ENCODE results near the gene SLC25A17. TPM values are rescaled to one million over a fixed set of nuclear protein-coding genes. Genes with fewer than 3 reads are reported as not detected.

SLC25A17 gene
- total and polyA plus RNA-seq, 2 donors from 2014 or later = 15.3 to 23.8 TPM

DNA sequence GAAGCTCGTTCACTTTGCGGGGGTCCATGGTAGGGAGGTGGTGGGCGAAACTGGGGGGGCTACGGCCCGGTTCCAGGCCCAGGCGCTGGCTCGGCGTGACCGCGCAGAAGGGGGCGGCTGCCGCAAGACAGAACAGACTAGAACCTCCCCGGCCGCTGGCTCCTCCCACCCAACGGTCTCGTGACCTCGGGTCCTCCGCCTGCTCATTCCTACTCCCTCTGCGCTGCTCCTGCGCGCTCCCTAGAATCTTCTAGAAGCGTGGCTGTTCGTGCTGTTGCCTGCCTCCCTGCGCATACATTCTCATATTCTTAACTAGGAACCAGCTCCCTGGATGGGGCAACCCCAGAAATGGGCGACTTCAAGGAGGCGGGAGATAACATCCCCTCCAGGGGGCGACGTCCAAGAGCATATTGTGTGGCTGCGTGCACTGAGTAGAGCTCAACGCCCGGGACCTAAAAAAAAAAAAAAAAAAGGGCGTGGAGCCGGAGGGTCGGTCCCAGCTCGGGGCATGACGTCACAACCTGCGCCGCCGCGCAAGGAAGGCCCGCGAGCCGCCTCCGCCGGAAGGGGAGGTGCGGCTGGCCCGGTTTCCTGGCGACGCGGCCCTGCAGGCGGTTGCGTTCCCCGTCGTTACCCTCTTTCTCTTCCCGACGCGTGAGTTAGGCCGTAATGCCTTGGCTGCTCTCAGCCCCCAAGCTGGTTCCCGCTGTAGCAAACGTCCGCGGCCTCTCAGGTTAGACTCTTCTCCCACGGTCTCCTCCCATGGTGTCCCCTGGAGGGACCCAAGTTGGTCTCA, 37.6 kb upstream of the SLC25A17 start, which contains the start of the genes ST13 and XPNPEP3:
ST13 (minus strand) TSS at position 127 of the 796 bp plus-strand sequence; CDS start at position 28, 99 bp downstream.
XPNPEP3 (plus strand) TSS at position 636 of the 796 bp plus-strand sequence; CDS start at position 670, 34 bp downstream.
- H3K4me1 ChIP-seq (ENCODE audit: control insufficient read depth in 2 of 3, insufficient read depth in 2 of 3, low read depth in 1 of 3, low read length in 3 of 3) = peaks cover 8 to 22% (median 10%) of the 10 kb centered on the region in 3 donors
- peak within 1 kb of the TSS; percentile 93 to 99 (median 99) for H3K9ac ChIP-seq (ENCODE audit: low read length in 3 of 3)
- H3K4me3 ChIP-seq (ENCODE audit: low read length in 3 of 3) = peak within 1 kb of the TSS; percentile 96 to 98 (median 96)
- intact Hi-C loops (cut with DNase I) = no loop called here
- DNase-seq (peak; percentile 98 to 99 (median 99)), FAIRE-seq (no peak)
- TF ChIP-seq, protein P1, sequence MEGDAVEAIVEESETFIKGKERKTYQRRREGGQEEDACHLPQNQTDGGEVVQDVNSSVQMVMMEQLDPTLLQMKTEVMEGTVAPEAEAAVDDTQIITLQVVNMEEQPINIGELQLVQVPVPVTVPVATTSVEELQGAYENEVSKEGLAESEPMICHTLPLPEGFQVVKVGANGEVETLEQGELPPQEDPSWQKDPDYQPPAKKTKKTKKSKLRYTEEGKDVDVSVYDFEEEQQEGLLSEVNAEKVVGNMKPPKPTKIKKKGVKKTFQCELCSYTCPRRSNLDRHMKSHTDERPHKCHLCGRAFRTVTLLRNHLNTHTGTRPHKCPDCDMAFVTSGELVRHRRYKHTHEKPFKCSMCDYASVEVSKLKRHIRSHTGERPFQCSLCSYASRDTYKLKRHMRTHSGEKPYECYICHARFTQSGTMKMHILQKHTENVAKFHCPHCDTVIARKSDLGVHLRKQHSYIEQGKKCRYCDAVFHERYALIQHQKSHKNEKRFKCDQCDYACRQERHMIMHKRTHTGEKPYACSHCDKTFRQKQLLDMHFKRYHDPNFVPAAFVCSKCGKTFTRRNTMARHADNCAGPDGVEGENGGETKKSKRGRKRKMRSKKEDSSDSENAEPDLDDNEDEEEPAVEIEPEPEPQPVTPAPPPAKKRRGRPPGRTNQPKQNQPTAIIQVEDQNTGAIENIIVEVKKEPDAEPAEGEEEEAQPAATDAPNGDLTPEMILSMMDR (IDR thresholded peaks at IDR 0.05; ENCODE audit: borderline replicate concordance, extremely low read depth, insufficient read depth) = no peak
- H3K9me3 ChIP-seq (ENCODE audit: control insufficient read depth in 2 of 3, insufficient read depth in 1 of 3, low read length in 3 of 3) = no peaks in the 10 kb centered on the region
- peaks cover 0 to 3% (median 0%) of the 10 kb centered on the region in 3 donors for H3K36me3 ChIP-seq (ENCODE audit: control insufficient read depth in 2 of 3, insufficient read depth in 3 of 3, low read length in 3 of 3)
- no peaks in the 10 kb centered on the region for H3K27me3 ChIP-seq (ENCODE audit: control insufficient read depth, insufficient read depth, low read length)
- H3K27ac ChIP-seq (ENCODE audit: low read depth in 2 of 2, low read length in 2 of 2) = peak within 1 kb of the TSS; percentile 98 to 100

DNA sequence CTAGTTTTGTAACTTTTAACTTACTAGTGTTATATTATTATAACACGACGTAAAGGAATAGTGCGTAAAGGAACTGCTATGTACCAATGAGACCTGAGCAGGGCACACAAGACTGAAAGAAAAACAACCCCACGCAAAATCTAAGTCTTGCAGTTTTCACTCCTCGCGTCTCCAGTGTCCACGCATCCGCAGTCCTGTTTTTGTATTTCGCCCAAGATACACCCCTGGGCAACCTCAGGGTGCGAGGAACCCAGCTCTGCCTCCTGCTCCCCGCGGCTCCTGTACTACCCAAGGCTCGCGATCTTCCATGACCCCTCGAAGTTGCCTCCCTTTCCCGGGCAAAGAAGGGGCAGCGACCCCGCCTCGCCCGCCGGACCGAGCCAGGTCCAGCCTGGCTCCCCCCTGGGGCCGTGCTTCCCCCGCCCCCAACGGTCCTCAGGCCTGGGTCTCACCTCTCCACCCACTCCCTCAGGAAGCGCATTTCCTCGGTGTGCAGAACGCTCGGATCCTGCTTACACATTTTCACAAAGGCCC, 36.9 kb upstream of the SLC25A17 start:
- Histone ChIP-seq H3K27me3 (ENCODE audit: control insufficient read depth, insufficient read depth, low read length) (no peaks in the 10 kb centered on the region), H3K4me3 (ENCODE audit: low read length in 3 of 3) (peak overlapping the region; percentile 75 to 98 (median 96)), H3K4me1 (ENCODE audit: control insufficient read depth in 2 of 3, insufficient read depth in 2 of 3, low read depth in 1 of 3, low read length in 3 of 3) (peaks cover 8 to 22% (median 10%) of the 10 kb centered on the region in 3 donors), H3K9me3 (ENCODE audit: control insufficient read depth in 2 of 3, insufficient read depth in 1 of 3, low read length in 3 of 3) (no peaks in the 10 kb centered on the region), H3K36me3 (ENCODE audit: control insufficient read depth in 2 of 3, insufficient read depth in 3 of 3, low read length in 3 of 3) (no peaks in the 10 kb centered on the region), H3K27ac (ENCODE audit: low read depth in 2 of 2, low read length in 2 of 2) (peak overlapping the region; percentile 98 to 100), H3K9ac (ENCODE audit: low read length in 3 of 3) (peak overlapping the region; percentile 72 to 99 (median 99))
- DNase-seq (peak; percentile 37 to 80 (median 51)), FAIRE-seq (no peak)
- TF ChIP-seq, protein P1 (IDR thresholded peaks at IDR 0.05; ENCODE audit: borderline replicate concordance, extremely low read depth, insufficient read depth) = no peak
- intact Hi-C loops (cut with DNase I) = no loop called here

DNA sequence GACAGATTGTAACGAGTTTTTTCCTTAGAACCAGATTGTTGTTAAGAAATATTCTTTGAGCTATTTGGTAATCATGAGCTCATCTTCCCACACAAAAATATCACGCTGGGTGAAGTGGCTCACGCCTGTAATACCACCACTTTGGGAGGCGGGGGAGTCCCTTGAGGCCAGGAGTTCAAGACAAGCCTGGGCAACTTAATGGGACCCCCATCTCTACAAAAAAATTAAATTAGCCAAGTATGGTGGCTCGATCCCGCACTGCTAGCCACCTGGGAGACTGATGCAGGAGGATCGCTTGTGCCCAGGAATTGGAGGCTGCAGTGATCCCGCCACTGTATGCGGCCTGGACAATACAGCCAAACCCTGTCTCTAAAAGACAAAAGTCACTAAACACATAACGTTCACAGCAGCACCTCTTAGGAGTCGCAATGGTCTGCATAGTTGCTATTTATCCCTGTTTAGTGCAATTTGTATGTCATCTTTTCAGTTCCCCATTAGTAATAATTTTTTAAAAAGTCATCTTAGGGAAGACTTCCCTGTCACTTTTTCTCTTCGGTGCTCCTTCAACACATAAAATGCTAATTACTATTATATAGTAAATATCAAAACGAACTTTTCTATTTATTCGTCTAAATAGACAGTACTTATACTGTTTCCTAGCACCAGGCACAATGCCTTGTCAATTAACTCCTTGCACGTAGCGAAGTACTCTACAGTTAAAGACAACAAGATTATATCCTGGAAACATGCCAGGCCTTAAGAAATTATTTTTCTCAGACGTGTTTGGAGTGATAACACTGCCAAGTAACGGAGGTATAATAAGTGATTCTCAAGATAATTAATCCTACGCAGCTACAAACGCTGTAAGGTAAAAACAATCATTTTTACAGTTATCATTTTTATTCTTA, 36.2 kb upstream of the SLC25A17 start:
- no peaks in the 10 kb centered on the region for H3K27me3 ChIP-seq (ENCODE audit: control insufficient read depth, insufficient read depth, low read length)
- DNase-seq = peak in 2 of 5 donors; percentile 19 to 20
- H3K4me3 ChIP-seq (ENCODE audit: low read length in 3 of 3) = peak overlapping the region; percentile 75 to 98 (median 96)
- peak overlapping the region; percentile 72 to 99 (median 99) for H3K9ac ChIP-seq (ENCODE audit: low read length in 3 of 3)
- no peak for FAIRE-seq
- intact Hi-C loops (cut with DNase I) = no loop called here
- H3K27ac ChIP-seq (ENCODE audit: low read depth in 2 of 2, low read length in 2 of 2) = peak overlapping the region; percentile 98 to 100
- no peaks in the 10 kb centered on the region for H3K9me3 ChIP-seq (ENCODE audit: control insufficient read depth in 2 of 3, insufficient read depth in 1 of 3, low read length in 3 of 3)
- TF ChIP-seq, protein P1 (IDR thresholded peaks at IDR 0.05; ENCODE audit: borderline replicate concordance, extremely low read depth, insufficient read depth) = no peak
- peaks cover 0 to 2% (median under 1%) of the 10 kb centered on the region in 3 donors for H3K36me3 ChIP-seq (ENCODE audit: control insufficient read depth in 2 of 3, insufficient read depth in 3 of 3, low read length in 3 of 3)
- peaks cover 8 to 22% (median 10%) of the 10 kb centered on the region in 3 donors for H3K4me1 ChIP-seq (ENCODE audit: control insufficient read depth in 2 of 3, insufficient read depth in 2 of 3, low read depth in 1 of 3, low read length in 3 of 3)

Data from kidney (tissue), 14 donors.